ENCODE measurements around the gene PQBP1.

DNA sequence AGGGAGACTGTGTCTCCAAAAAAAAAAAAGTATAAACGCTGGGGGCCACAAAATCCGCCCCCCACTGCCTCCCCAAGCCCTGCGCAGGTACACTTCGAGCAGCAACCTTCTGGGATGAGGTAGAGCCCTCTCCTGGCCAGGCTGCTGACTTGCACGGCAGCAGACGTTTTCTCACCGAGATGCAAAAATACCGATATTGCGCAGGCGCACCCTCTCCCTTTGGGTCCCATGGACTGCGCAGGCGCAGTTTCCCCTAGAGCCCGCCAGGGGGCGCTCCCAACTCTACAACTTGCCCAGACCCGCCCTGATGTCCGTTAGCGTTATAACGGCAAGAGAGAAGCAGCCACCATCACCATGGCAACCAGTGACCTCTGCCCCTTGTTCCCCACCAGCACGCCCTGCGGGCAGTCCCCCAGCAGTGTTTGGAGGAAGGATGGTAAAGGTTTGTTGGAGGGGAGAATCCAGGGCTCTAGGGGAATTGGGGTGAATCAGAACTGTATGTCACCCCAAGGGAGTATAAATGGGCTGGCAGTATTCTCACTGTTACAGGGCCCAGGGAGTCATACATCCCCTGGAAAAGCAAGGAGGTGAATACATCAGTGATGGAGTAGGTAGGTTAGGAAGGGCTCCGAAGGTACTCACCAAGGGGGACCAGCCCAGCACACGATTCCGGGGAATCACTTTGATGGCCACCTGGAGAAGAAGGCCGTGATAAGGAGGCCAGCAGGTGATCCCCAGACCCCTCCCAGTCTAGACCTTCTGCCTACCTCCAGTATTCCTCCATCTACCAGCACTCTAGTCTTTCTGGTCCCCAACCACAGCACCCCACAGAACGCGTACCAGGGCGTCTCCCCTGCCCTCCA is 19.6 kb downstream of the PQBP1 start:
- TF ChIP-seq, protein P1, sequence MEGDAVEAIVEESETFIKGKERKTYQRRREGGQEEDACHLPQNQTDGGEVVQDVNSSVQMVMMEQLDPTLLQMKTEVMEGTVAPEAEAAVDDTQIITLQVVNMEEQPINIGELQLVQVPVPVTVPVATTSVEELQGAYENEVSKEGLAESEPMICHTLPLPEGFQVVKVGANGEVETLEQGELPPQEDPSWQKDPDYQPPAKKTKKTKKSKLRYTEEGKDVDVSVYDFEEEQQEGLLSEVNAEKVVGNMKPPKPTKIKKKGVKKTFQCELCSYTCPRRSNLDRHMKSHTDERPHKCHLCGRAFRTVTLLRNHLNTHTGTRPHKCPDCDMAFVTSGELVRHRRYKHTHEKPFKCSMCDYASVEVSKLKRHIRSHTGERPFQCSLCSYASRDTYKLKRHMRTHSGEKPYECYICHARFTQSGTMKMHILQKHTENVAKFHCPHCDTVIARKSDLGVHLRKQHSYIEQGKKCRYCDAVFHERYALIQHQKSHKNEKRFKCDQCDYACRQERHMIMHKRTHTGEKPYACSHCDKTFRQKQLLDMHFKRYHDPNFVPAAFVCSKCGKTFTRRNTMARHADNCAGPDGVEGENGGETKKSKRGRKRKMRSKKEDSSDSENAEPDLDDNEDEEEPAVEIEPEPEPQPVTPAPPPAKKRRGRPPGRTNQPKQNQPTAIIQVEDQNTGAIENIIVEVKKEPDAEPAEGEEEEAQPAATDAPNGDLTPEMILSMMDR (IDR thresholded peaks at IDR 0.05) = peak; percentile 76 to 90 (median 86)
- TF ChIP-seq POLR2A (IDR thresholded peaks at IDR 0.05) = no peak

Data from thyroid gland (tissue), 4 donors.